ENCODE measurements around the gene TWIST2. TPM values are rescaled to one million over a fixed set of nuclear protein-coding genes. Genes with fewer than 3 reads are reported as not detected.

TWIST2 gene
- 2.1 TPM for polyA plus RNA-seq (2013, experiment 1 of 4)
- 1.4 TPM for polyA plus RNA-seq (2013, experiment 2 of 4)
- polyA plus RNA-seq (2013, experiment 3 of 4): 2.1 TPM
- 2.4 TPM for polyA plus RNA-seq (2013, experiment 4 of 4)

DNA sequence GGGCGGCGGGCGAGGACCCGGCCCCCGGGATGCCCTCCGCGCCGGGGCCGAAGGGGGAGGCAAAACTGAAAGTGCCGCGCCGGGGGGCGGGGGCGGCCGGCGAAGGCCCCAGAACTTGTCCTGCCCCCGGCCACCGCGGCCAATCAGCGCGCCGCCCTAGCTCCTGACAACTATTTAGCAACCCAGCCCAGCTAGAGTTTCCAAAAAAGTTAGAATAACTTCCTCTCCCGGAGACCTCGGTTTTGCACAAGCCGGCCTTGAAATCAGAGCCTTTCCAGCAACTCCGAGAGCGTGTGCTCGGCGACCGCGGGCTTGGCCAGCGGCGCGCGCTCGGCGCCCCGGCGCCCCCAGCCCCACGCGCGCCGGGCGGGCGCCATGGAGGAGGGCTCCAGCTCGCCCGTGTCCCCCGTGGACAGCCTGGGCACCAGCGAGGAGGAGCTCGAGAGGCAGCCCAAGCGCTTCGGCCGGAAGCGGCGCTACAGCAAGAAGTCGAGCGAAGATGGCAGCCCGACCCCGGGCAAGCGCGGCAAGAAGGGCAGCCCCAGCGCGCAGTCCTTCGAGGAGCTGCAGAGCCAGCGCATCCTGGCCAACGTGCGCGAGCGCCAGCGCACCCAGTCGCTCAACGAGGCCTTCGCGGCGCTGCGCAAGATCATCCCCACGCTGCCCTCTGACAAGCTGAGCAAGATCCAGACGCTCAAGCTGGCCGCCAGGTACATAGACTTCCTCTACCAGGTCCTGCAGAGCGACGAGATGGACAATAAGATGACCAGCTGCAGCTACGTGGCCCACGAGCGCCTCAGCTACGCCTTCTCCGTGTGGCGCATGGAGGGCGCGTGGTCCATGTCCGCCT lies at the start of gene TWIST2:
Gene TWIST2 (plus strand): TSS at position 245 of the 850 bp plus-strand sequence. CDS start 131 bp downstream, at position 376.
- no peak within 1 kb of the TSS for H3K27ac ChIP-seq (ENCODE audit: insufficient read depth, low read depth, low read length, poor library complexity, severe bottlenecking)
- H3K36me3 ChIP-seq (ENCODE audit: control insufficient read depth, insufficient read depth, low read length): no peaks in the 10 kb centered on the region
- H3K4me3 ChIP-seq (ENCODE audit: insufficient read depth, low read depth, low read length): peak within 1 kb of the TSS; percentile 42
- H3K27me3 ChIP-seq (ENCODE audit: control insufficient read depth, insufficient read depth, low read length, poor library complexity, severe bottlenecking): peaks cover 96% of the 10 kb centered on the region
- 1% methylated on average over 90 of the region's 90 CpGs for WGBS, 2 experiments
- H3K4me1 ChIP-seq (ENCODE audit: control insufficient read depth, insufficient read depth, low read length): no peaks in the 10 kb centered on the region
- H3K9me3 ChIP-seq (ENCODE audit: control insufficient read depth, low read length): no peaks in the 10 kb centered on the region

GRCh38 chr2:238801791-238802190 lies 46.1 kb upstream of the TWIST2 start:
- no peaks in the 10 kb centered on the region for H3K27me3 ChIP-seq (ENCODE audit: control insufficient read depth, insufficient read depth, low read length, poor library complexity, severe bottlenecking)
- no peaks in the 10 kb centered on the region for H3K4me1 ChIP-seq (ENCODE audit: control insufficient read depth, insufficient read depth, low read length)
- H3K4me3 ChIP-seq (ENCODE audit: insufficient read depth, low read depth, low read length): no peak overlapping the region
- no peaks in the 10 kb centered on the region for H3K9me3 ChIP-seq (ENCODE audit: control insufficient read depth, low read length)
- 90 to 94% methylated on average over 8 of the region's 8 CpGs for WGBS, 2 experiments
- no peaks in the 10 kb centered on the region for H3K36me3 ChIP-seq (ENCODE audit: control insufficient read depth, insufficient read depth, low read length)
- no peak overlapping the region for H3K27ac ChIP-seq (ENCODE audit: insufficient read depth, low read depth, low read length, poor library complexity, severe bottlenecking)

- whole genome bisulfite sequencing, 2 experiments: 93 to 94% methylated on average over 4 of the region's 4 CpGs
- Histone ChIP-seq H3K4me3 (ENCODE audit: insufficient read depth, low read depth, low read length) (no peak overlapping the region), H3K9me3 (ENCODE audit: control insufficient read depth, low read length) (no peaks in the 10 kb centered on the region), H3K27me3 (ENCODE audit: control insufficient read depth, insufficient read depth, low read length, poor library complexity, severe bottlenecking) (no peaks in the 10 kb centered on the region), H3K27ac (ENCODE audit: insufficient read depth, low read depth, low read length, poor library complexity, severe bottlenecking) (no peak overlapping the region), H3K4me1 (ENCODE audit: control insufficient read depth, insufficient read depth, low read length) (no peaks in the 10 kb centered on the region), H3K36me3 (ENCODE audit: control insufficient read depth, insufficient read depth, low read length) (no peaks in the 10 kb centered on the region)
Measured at GRCh38 chr2:238802957-238803356, 44.9 kb upstream of the TWIST2 start.

GRCh38 chr2:238803996-238804870 lies 43.7 kb upstream of the TWIST2 start:
- 90% methylated on average over 15 to 17 of the region's 17 CpGs for WGBS, 2 experiments
- Histone ChIP-seq H3K4me1 (ENCODE audit: control insufficient read depth, insufficient read depth, low read length) (no peaks in the 10 kb centered on the region), H3K4me3 (ENCODE audit: insufficient read depth, low read depth, low read length) (no peak overlapping the region), H3K27ac (ENCODE audit: insufficient read depth, low read depth, low read length, poor library complexity, severe bottlenecking) (no peak overlapping the region), H3K36me3 (ENCODE audit: control insufficient read depth, insufficient read depth, low read length) (no peaks in the 10 kb centered on the region), H3K9me3 (ENCODE audit: control insufficient read depth, low read length) (no peaks in the 10 kb centered on the region), H3K27me3 (ENCODE audit: control insufficient read depth, insufficient read depth, low read length, poor library complexity, severe bottlenecking) (no peaks in the 10 kb centered on the region)

DNA sequence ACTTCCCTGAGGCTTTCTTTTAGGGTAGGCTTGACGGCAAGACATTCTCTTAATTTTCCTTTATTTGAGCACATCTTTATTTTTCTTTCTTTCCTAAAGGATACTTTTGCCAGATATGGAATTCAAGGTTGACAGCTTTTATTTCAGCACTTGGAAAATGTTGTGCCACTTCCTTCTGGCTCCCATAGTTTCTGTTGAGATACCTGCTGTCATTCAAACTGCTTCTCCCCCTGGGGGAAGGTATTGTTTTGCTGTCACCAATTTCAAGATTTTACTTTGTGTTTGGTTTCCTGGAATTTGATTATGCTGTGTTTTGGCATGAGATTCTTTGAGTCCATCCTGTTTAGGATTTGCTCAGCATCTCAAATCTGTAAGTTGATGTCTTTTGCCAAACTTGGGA lies 39.1 kb upstream of the TWIST2 start:
- Histone ChIP-seq H3K9me3 (ENCODE audit: control insufficient read depth, low read length) (no peaks in the 10 kb centered on the region), H3K27me3 (ENCODE audit: control insufficient read depth, insufficient read depth, low read length, poor library complexity, severe bottlenecking) (no peaks in the 10 kb centered on the region), H3K4me3 (ENCODE audit: insufficient read depth, low read depth, low read length) (no peak overlapping the region), H3K36me3 (ENCODE audit: control insufficient read depth, insufficient read depth, low read length) (no peaks in the 10 kb centered on the region), H3K4me1 (ENCODE audit: control insufficient read depth, insufficient read depth, low read length) (no peaks in the 10 kb centered on the region), H3K27ac (ENCODE audit: insufficient read depth, low read depth, low read length, poor library complexity, severe bottlenecking) (no peak overlapping the region)
- WGBS, 2 experiments: 75 to 100% methylated on average over 1 of the region's 1 CpG

- Histone ChIP-seq H3K4me1 (ENCODE audit: control insufficient read depth, insufficient read depth, low read length) (no peaks in the 10 kb centered on the region), H3K27me3 (ENCODE audit: control insufficient read depth, insufficient read depth, low read length, poor library complexity, severe bottlenecking) (no peaks in the 10 kb centered on the region), H3K36me3 (ENCODE audit: control insufficient read depth, insufficient read depth, low read length) (no peaks in the 10 kb centered on the region), H3K4me3 (ENCODE audit: insufficient read depth, low read depth, low read length) (no peak overlapping the region), H3K27ac (ENCODE audit: insufficient read depth, low read depth, low read length, poor library complexity, severe bottlenecking) (no peak overlapping the region), H3K9me3 (ENCODE audit: control insufficient read depth, low read length) (no peaks in the 10 kb centered on the region)
- 87 to 89% methylated on average over 5 of the region's 5 CpGs for WGBS, 2 experiments
Measured at GRCh38 chr2:238810321-238810720, 37.6 kb upstream of the TWIST2 start.

DNA sequence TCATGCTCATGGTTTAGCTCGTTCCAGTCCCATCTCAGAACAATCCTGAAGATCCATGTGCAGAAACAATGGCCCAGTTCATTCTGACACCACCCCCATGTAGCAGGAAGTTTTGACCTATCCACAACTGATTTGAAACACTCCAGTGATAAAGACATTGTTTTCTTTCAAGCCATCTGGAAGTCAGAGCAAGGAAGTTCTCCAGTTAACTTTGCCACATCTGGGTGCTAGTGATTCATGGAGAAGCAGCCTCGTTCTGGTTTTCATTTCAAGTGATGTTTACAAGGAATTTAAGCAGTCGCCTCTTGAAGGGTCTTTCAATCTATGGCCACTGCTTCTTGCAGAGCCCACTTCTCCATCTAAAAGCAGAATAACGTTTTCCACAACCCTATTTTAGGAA lies 36.6 kb upstream of the TWIST2 start:
- Histone ChIP-seq H3K36me3 (ENCODE audit: control insufficient read depth, insufficient read depth, low read length) (no peaks in the 10 kb centered on the region), H3K9me3 (ENCODE audit: control insufficient read depth, low read length) (no peaks in the 10 kb centered on the region), H3K4me3 (ENCODE audit: insufficient read depth, low read depth, low read length) (no peak overlapping the region), H3K27me3 (ENCODE audit: control insufficient read depth, insufficient read depth, low read length, poor library complexity, severe bottlenecking) (no peaks in the 10 kb centered on the region), H3K27ac (ENCODE audit: insufficient read depth, low read depth, low read length, poor library complexity, severe bottlenecking) (no peak overlapping the region), H3K4me1 (ENCODE audit: control insufficient read depth, insufficient read depth, low read length) (no peaks in the 10 kb centered on the region)
- 82 to 94% methylated on average over 4 of the region's 4 CpGs for WGBS, 2 experiments

DNA sequence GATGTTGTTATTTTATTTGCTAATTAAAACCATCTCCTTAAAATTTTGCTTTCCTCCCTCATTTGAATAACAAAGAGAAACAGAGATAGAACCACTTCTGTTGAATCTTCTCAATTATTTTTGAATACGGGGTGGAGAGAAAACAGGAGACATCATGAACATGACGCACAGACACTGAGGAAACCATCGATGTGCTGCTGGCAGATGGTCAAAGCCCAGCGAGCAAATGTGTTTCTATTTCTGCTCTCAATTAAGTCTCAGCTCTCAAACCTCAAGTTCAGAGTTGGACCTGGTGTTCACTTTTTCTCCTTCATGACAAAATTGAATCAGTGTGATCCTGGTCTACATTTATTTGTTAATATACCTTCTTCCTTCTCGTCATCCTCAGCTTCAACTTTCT lies 36.1 kb upstream of the TWIST2 start:
- Histone ChIP-seq H3K4me1 (ENCODE audit: control insufficient read depth, insufficient read depth, low read length) (no peaks in the 10 kb centered on the region), H3K36me3 (ENCODE audit: control insufficient read depth, insufficient read depth, low read length) (no peaks in the 10 kb centered on the region), H3K27ac (ENCODE audit: insufficient read depth, low read depth, low read length, poor library complexity, severe bottlenecking) (no peak overlapping the region), H3K27me3 (ENCODE audit: control insufficient read depth, insufficient read depth, low read length, poor library complexity, severe bottlenecking) (no peaks in the 10 kb centered on the region), H3K4me3 (ENCODE audit: insufficient read depth, low read depth, low read length) (no peak overlapping the region), H3K9me3 (ENCODE audit: control insufficient read depth, low read length) (no peaks in the 10 kb centered on the region)
- 93 to 94% methylated on average over 4 to 5 of the region's 5 CpGs for WGBS, 2 experiments

GRCh38 chr2:238813109-238813508 lies 34.8 kb upstream of the TWIST2 start:
- H3K27me3 ChIP-seq (ENCODE audit: control insufficient read depth, insufficient read depth, low read length, poor library complexity, severe bottlenecking): no peaks in the 10 kb centered on the region
- no peak overlapping the region for H3K27ac ChIP-seq (ENCODE audit: insufficient read depth, low read depth, low read length, poor library complexity, severe bottlenecking)
- H3K36me3 ChIP-seq (ENCODE audit: control insufficient read depth, insufficient read depth, low read length): no peaks in the 10 kb centered on the region
- H3K9me3 ChIP-seq (ENCODE audit: control insufficient read depth, low read length): no peaks in the 10 kb centered on the region
- H3K4me3 ChIP-seq (ENCODE audit: insufficient read depth, low read depth, low read length): no peak overlapping the region
- WGBS, 2 experiments: 94 to 95% methylated on average over 8 of the region's 8 CpGs
- no peaks in the 10 kb centered on the region for H3K4me1 ChIP-seq (ENCODE audit: control insufficient read depth, insufficient read depth, low read length)

- H3K4me1 ChIP-seq (ENCODE audit: control insufficient read depth, insufficient read depth, low read length): no peaks in the 10 kb centered on the region
- WGBS, 2 experiments: 94 to 95% methylated on average over 4 of the region's 4 CpGs
- H3K36me3 ChIP-seq (ENCODE audit: control insufficient read depth, insufficient read depth, low read length): no peaks in the 10 kb centered on the region
- H3K27ac ChIP-seq (ENCODE audit: insufficient read depth, low read depth, low read length, poor library complexity, severe bottlenecking): no peak overlapping the region
- H3K27me3 ChIP-seq (ENCODE audit: control insufficient read depth, insufficient read depth, low read length, poor library complexity, severe bottlenecking): no peaks in the 10 kb centered on the region
- no peaks in the 10 kb centered on the region for H3K9me3 ChIP-seq (ENCODE audit: control insufficient read depth, low read length)
- no peak overlapping the region for H3K4me3 ChIP-seq (ENCODE audit: insufficient read depth, low read depth, low read length)
Measured at GRCh38 chr2:238814815-238815214, 33.1 kb upstream of the TWIST2 start.

Data from ectodermal cell (in vitro differentiated cells).